SK-MEL-5 (cell line): ENCODE data around the gene NR6A1. TPM values are rescaled to one million over a fixed set of nuclear protein-coding genes. Genes with fewer than 3 reads are reported as not detected.

Source experiments
- DNase-seq: peaks from one replicate; pipeline ENCODE4 v3.0.0-alpha.2; 2016; ENCODE audit warnings: low read depth, low spot score
- in situ Hi-C: cut with HindIII; loops from 2 replicates; pipeline ENCODE4 v1.10.0; 2016; ENCODE audit warnings: low sequenced_read_pairs, high pct_unique_total_duplicates, low pct_unique_long_range_greater_than_20kb
- total RNA-seq: library from RNA; depleted of rRNA; stranded (reverse); fragments of >200 nt; shearing (Covaris generic); gene quantifications from 2 replicates; pipeline ENCODE4 v1.2.3, GENCODE V29; 2014

NR6A1 gene
- total RNA-seq, 1 experiment from 2014 or later, result 7.8 TPM

GRCh38 chr9:124506931-124507879 lies 263.9 kb downstream of the NR6A1 start, which contains the start of gene NR5A1:
Gene NR5A1, minus strand, starts transcription at chr9:124507399. Its CDS starts 4,004 bp downstream, at chr9:124503395.
- in situ Hi-C loops, result no loop called here

GRCh38 chr9:124506433-124506832 lies 264.7 kb downstream of the NR6A1 start:
- in situ Hi-C loops, result no loop called here

More at GRCh38 chr9:124506931-124507879, 263.9 kb downstream of the NR6A1 start, which contains the start of gene NR5A1:
- no peak for DNase-seq

GRCh38 chr9:124505901-124506346 lies 265.2 kb downstream of the NR6A1 start:
- in situ Hi-C loops, result no loop called here
- DNase-seq, result no peak

More at GRCh38 chr9:124506433-124506832, 264.7 kb downstream of the NR6A1 start:
- no peak for DNase-seq

DNA sequence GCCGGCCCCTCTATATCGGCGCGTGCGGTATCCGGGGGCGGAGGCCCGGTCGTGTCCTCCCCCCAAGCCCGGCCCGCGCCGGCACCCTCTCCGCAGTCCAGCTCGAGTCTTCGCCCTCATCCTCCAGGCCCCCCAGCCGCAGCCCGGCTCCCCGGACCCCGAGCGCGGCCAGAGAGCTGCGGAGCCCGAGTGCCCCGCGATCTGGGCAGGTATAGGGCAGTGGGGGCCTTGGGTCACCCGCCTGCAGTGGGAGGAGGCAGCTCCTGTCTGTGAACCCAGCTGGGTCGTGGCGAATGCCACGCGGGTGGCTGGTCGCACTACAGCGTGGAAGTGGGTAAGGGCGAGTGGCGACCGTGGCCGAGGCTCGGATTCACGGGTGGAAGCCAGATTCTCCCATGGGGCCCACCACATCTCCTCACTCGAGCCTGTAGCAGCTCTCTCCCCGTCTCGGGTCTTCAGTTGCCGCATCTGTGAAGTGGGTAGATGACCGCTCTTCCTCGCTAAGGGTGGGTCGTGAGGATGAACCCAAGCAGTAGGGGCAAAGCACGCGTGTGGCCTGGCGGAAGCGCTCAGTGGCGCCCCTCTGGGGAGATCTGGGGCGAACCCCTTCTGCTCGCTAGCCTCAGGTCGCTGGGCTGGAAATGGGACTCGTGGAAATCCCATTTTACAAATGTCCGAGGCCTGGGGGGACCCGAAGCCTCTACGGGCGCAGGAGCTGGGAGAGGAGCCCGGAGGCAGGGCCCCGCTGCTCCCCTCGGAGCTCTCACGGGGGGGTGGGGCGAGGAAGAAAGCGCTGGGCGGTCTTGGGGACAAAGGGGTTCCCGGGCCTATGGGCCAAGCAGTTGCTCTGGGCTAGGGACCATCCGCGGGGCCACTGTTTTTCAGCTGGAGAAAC lies 265.9 kb downstream of the NR6A1 start:
- in situ Hi-C loops, result no loop called here
- no peak for DNase-seq

- DNase-seq, result no peak
- in situ Hi-C loops, result no loop called here
These were observed 266.5 kb downstream of the NR6A1 start for GRCh38 chr9:124504530-124505005.

DNA sequence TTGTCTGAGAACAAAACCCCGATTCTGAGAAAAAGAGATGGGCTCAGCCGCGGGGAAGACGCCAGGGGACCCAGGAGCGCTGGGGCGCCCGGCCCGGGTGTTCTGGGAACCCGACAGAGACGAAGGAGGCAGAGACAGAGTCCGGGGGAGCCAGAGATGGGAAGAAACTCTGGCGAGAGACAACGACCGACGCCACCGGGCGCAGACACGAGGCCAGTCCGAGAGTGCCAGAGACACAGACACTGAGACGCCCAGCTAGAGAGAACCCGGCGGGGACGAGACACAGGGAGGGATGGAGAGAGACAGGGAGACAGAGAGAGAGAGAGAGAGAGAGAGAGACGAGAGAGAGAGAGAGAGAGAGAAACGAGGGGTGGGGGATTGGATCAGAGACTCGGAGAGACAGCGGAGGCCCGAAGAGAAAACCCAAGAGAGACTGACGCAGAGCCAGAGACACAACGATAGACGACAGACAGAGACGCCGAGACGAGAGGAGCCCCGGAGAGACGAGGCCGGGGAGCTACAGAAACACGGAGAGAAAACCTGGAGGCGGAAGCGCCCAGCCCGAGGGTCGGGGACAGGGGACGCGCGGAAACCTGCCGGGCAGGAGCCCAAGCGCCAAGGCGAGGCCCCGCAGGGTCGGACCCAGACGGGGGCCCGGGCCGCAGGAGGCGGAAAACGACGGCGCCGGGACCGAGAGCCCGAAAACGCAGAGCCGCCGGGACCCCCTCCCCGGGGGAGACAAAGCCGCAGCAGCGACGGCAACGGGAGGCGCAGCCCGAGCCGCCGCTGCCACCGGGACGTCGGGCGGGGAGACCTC lies 267.2 kb downstream of the NR6A1 start:
- in situ Hi-C loops, result no loop called here
- DNase-seq, result no peak

GRCh38 chr9:124502711-124503702 lies 268.1 kb downstream of the NR6A1 start:
- DNase-seq, result no peak
- in situ Hi-C loops, result no loop called here

- no peak for DNase-seq
- in situ Hi-C loops, result no loop called here
These were observed 269.3 kb downstream of the NR6A1 start for GRCh38 chr9:124501771-124502320.

- in situ Hi-C loops, result no loop called here
- DNase-seq, result no peak
These were observed 270.1 kb downstream of the NR6A1 start for GRCh38 chr9:124500796-124501611.

DNA sequence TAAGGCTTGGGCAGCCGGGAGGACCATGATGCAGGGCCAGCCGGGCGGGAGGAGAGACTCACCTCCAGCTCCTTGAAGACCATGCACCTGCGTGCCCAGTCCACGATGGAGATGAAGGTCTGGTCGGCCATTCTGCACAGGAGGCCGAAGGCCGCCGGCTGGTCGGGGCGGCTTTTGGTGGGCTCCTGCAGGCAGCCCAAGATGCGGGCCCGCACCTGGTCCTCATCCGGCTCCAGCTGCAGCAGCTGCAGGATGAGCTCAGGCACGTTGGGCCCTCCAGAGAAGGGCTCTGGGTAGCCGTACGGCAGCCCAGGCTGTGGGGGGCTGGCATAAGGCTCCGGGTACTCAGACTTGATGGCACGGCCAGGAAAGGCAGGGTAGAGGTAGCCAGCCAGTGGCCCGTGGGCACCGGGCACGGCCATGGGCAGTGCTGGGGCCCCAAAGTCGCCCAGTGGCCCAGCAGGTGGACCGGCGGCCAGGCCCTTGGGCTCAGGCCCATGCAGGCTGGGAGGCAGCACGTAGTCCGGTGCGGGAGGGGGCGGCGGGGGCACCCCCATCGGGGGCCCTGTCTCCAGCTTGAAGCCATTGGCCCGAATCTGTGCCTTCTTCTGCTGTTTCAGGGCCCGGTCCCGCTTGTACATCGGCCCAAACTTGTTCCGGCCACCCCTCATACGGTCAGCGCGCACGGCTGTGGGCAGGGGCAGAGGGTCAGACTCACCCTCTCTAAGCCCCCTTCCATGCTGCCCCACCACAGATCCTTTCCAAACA lies 270.9 kb downstream of the NR6A1 start:
- in situ Hi-C loops, result no loop called here

GRCh38 chr9:124499216-124499615 lies 271.9 kb downstream of the NR6A1 start:
- DNase-seq, result no peak
- in situ Hi-C loops, result no loop called here

More for the DNA sequence above, 270.9 kb downstream of the NR6A1 start:
- DNase-seq, result no peak

DNA sequence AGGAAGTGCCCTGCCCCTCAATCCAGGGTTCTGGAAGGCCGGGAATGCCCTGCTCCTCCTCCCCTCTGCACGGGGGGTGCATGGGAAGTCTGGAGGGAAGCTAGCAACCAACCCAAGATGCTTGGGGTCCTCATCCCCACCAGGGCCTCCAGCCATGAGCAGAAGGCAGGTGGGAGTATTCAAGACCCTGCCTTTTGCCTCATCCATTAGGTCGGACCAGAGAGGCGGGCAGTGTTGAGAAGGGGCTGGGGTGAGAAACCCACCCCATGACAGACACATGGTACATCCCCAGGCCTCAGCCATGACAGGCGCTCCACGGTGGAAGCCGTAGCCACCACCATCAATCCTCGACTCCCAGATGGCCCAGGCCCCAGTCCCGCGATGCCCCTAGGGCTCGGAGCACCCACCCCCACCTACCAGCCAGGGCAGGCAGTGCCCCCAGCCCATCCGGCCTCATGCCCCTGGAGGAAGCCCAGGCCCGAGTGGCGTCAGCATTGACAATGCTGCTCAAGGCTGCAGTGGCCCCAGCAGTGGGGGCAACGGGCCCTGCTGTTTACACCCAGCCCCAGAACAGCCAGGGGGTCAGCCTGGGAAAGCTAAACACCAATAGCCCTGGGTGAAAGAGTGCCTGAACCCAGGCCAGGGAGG lies 272.5 kb downstream of the NR6A1 start:
- in situ Hi-C loops, result no loop called here
- DNase-seq, result no peak

GRCh38 chr9:124498040-124498439 lies 273.1 kb downstream of the NR6A1 start:
- in situ Hi-C loops, result no loop called here

GRCh38 chr9:124497441-124497840 lies 273.7 kb downstream of the NR6A1 start:
- in situ Hi-C loops, result no loop called here
- no peak for DNase-seq

More at GRCh38 chr9:124498040-124498439, 273.1 kb downstream of the NR6A1 start:
- no peak for DNase-seq
